ENCODE data around the gene KRTAP10-1.

KRTAP10-1 gene

GRCh38 chr21:44500111-44500510, 39.9 kb downstream of the KRTAP10-1 start:
- no peak for DNase-seq (ENCODE audit: low spot score)

GRCh38 chr21:44499631-44500030, 40.4 kb downstream of the KRTAP10-1 start:
- DNase-seq (ENCODE audit: low spot score), result no peak

GRCh38 chr21:44499211-44499560, 40.8 kb downstream of the KRTAP10-1 start:
- DNase-seq (ENCODE audit: low spot score), result no peak

- DNase-seq (ENCODE audit: low spot score), result no peak
These were observed 41.5 kb downstream of the KRTAP10-1 start for GRCh38 chr21:44498280-44499210.

GRCh38 chr21:44497703-44498126, 42.3 kb downstream of the KRTAP10-1 start:
- no peak for DNase-seq (ENCODE audit: low spot score)

- no peak for DNase-seq (ENCODE audit: low spot score)
These were observed 43.1 kb downstream of the KRTAP10-1 start for GRCh38 chr21:44496564-44497550.

- no peak for DNase-seq (ENCODE audit: low spot score)
These were observed 44.1 kb downstream of the KRTAP10-1 start for GRCh38 chr21:44495611-44496563.

- no peak for DNase-seq (ENCODE audit: low spot score)
These were observed 45.0 kb downstream of the KRTAP10-1 start for GRCh38 chr21:44494956-44495355.

- no peak for DNase-seq (ENCODE audit: low spot score)
These were observed 45.6 kb downstream of the KRTAP10-1 start for GRCh38 chr21:44494418-44494817.

GRCh38 chr21:44492567-44493385, 47.2 kb downstream of the KRTAP10-1 start:
- no peak for DNase-seq (ENCODE audit: low spot score)

- no peak for DNase-seq (ENCODE audit: low spot score)
These were observed 49.2 kb downstream of the KRTAP10-1 start for GRCh38 chr21:44490816-44491215.

- DNase-seq (ENCODE audit: low spot score), result no peak
These were observed 49.6 kb downstream of the KRTAP10-1 start for GRCh38 chr21:44490405-44490804.

- DNase-seq (ENCODE audit: low spot score), result no peak
These were observed 50.0 kb downstream of the KRTAP10-1 start for GRCh38 chr21:44489962-44490361.
